ENCODE measurements around the gene FBXL12.

DNA sequence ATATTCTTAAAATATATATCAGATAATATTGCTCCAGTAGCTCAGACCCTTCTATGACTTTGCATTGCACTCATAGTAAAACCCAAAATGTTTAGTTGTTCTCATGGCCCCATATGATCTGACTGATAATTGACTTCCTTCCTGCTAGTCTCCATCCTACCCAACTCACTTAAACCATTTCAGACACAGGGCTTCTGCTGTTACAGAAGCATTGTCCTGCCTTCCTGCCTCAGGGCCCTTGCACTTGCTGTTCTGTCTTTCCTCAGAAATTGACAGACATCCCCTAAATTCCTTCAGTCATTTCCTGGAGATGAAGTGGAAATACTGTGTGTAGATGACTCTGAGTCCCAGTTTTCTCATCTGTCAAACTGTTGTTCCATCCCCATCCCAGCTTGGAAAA, 19.7 kb downstream of the FBXL12 start:
- TF ChIP-seq, protein P1, sequence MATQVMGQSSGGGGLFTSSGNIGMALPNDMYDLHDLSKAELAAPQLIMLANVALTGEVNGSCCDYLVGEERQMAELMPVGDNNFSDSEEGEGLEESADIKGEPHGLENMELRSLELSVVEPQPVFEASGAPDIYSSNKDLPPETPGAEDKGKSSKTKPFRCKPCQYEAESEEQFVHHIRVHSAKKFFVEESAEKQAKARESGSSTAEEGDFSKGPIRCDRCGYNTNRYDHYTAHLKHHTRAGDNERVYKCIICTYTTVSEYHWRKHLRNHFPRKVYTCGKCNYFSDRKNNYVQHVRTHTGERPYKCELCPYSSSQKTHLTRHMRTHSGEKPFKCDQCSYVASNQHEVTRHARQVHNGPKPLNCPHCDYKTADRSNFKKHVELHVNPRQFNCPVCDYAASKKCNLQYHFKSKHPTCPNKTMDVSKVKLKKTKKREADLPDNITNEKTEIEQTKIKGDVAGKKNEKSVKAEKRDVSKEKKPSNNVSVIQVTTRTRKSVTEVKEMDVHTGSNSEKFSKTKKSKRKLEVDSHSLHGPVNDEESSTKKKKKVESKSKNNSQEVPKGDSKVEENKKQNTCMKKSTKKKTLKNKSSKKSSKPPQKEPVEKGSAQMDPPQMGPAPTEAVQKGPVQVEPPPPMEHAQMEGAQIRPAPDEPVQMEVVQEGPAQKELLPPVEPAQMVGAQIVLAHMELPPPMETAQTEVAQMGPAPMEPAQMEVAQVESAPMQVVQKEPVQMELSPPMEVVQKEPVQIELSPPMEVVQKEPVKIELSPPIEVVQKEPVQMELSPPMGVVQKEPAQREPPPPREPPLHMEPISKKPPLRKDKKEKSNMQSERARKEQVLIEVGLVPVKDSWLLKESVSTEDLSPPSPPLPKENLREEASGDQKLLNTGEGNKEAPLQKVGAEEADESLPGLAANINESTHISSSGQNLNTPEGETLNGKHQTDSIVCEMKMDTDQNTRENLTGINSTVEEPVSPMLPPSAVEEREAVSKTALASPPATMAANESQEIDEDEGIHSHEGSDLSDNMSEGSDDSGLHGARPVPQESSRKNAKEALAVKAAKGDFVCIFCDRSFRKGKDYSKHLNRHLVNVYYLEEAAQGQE (IDR thresholded peaks at IDR 0.05) = no peak
- TF ChIP-seq SP1 (IDR thresholded peaks at IDR 0.05) = no peak
- TF ChIP-seq, protein P2, sequence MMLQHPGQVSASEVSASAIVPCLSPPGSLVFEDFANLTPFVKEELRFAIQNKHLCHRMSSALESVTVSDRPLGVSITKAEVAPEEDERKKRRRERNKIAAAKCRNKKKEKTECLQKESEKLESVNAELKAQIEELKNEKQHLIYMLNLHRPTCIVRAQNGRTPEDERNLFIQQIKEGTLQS (IDR thresholded peaks at IDR 0.05) = no peak
- TF ChIP-seq, protein P3, sequence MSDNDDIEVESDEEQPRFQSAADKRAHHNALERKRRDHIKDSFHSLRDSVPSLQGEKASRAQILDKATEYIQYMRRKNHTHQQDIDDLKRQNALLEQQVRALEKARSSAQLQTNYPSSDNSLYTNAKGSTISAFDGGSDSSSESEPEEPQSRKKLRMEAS (IDR thresholded peaks at IDR 0.05) = no peak
- TF ChIP-seq, protein P4, sequence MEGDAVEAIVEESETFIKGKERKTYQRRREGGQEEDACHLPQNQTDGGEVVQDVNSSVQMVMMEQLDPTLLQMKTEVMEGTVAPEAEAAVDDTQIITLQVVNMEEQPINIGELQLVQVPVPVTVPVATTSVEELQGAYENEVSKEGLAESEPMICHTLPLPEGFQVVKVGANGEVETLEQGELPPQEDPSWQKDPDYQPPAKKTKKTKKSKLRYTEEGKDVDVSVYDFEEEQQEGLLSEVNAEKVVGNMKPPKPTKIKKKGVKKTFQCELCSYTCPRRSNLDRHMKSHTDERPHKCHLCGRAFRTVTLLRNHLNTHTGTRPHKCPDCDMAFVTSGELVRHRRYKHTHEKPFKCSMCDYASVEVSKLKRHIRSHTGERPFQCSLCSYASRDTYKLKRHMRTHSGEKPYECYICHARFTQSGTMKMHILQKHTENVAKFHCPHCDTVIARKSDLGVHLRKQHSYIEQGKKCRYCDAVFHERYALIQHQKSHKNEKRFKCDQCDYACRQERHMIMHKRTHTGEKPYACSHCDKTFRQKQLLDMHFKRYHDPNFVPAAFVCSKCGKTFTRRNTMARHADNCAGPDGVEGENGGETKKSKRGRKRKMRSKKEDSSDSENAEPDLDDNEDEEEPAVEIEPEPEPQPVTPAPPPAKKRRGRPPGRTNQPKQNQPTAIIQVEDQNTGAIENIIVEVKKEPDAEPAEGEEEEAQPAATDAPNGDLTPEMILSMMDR (IDR thresholded peaks at IDR 0.05; ENCODE audit: low read depth, low read length, missing input control) = no peak
- TF ChIP-seq RXRA (IDR thresholded peaks at IDR 0.05) = no peak
- no peak for TF ChIP-seq TAF1 (conservative IDR thresholded peaks at IDR 0.05)
- no peak for TF ChIP-seq FOXA1 (IDR thresholded peaks at IDR 0.05)
- TF ChIP-seq, protein P5, sequence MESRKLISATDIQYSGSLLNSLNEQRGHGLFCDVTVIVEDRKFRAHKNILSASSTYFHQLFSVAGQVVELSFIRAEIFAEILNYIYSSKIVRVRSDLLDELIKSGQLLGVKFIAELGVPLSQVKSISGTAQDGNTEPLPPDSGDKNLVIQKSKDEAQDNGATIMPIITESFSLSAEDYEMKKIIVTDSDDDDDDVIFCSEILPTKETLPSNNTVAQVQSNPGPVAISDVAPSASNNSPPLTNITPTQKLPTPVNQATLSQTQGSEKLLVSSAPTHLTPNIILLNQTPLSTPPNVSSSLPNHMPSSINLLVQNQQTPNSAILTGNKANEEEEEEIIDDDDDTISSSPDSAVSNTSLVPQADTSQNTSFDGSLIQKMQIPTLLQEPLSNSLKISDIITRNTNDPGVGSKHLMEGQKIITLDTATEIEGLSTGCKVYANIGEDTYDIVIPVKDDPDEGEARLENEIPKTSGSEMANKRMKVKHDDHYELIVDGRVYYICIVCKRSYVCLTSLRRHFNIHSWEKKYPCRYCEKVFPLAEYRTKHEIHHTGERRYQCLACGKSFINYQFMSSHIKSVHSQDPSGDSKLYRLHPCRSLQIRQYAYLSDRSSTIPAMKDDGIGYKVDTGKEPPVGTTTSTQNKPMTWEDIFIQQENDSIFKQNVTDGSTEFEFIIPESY (IDR thresholded peaks at IDR 0.05) = no peak
- TF ChIP-seq YY1 (IDR thresholded peaks at IDR 0.05) = no peak
- no peak for TF ChIP-seq HNF4G (IDR thresholded peaks at IDR 0.05)

Data from liver (tissue), 3 donors.